Measurements from ENCODE around the gene CD48. TPM values are rescaled to one million over a fixed set of nuclear protein-coding genes. Genes with fewer than 3 reads are reported as not detected.

CD48 gene
- total RNA-seq, 6 experiments from 2014 or later = not detected

GRCh38 chr1:160680399-160680798 is 31.2 kb downstream of the CD48 start:
- Mint-ChIP-seq H3K27me3 (ENCODE audit: insufficient read depth) (peaks cover 12% of the 10 kb centered on the region), H3K36me3 (ENCODE audit: low read depth) (no peaks in the 10 kb centered on the region), H3K27ac (no peak overlapping the region), H3K9me3 (no peaks in the 10 kb centered on the region), H3K4me1 (ENCODE audit: low read depth) (no peaks in the 10 kb centered on the region), H3K4me3 (no peak overlapping the region)
- TF ChIP-seq, protein P1, sequence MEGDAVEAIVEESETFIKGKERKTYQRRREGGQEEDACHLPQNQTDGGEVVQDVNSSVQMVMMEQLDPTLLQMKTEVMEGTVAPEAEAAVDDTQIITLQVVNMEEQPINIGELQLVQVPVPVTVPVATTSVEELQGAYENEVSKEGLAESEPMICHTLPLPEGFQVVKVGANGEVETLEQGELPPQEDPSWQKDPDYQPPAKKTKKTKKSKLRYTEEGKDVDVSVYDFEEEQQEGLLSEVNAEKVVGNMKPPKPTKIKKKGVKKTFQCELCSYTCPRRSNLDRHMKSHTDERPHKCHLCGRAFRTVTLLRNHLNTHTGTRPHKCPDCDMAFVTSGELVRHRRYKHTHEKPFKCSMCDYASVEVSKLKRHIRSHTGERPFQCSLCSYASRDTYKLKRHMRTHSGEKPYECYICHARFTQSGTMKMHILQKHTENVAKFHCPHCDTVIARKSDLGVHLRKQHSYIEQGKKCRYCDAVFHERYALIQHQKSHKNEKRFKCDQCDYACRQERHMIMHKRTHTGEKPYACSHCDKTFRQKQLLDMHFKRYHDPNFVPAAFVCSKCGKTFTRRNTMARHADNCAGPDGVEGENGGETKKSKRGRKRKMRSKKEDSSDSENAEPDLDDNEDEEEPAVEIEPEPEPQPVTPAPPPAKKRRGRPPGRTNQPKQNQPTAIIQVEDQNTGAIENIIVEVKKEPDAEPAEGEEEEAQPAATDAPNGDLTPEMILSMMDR (IDR thresholded peaks at IDR 0.05) = no peak
- DNase-seq = no peak

- H3K27ac Mint-ChIP-seq = no peak overlapping the region
These were observed 31.7 kb downstream of the CD48 start for GRCh38 chr1:160679893-160680292.

DNA sequence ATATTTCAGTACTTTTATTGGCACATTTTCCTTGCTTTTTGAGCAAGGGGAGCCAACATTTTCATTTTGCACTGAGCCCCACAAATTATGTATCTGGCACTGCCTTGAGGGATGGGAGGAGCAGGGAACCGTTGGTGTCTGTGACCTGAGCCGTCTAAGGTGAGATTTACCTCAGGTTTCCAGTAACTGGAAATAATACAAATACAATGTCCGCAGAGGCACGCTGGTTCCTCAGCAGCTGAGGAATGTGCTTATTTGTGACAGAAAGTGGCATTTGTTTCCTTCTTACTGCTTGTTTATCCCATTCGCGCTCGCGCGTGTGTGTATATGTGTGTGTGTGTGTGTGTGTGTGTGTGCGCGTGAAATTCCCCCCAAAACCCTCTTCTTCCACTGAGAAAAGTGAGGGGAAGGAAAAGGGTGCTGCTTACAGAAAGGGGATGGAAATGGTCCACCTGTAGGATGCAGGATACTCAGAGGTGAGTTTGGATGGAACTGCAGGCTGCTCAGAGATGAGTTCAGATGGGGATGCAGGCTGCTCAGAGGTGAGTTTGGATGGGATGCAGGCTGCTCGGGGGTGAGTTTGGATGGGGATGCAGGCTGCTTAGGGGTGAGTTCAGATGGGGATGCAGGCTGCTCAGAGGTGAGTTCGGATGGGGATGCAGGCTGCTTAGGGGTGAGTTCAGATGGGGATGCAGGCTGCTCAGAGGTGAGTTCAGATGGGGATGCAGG is 34.6 kb downstream of the CD48 start:
- TF ChIP-seq, protein P1 (IDR thresholded peaks at IDR 0.05) = no peak
- no peak for DNase-seq
- Mint-ChIP-seq H3K27ac (no peak overlapping the region), H3K4me3 (no peak overlapping the region), H3K9me3 (no peaks in the 10 kb centered on the region), H3K36me3 (ENCODE audit: low read depth) (no peaks in the 10 kb centered on the region), H3K4me1 (ENCODE audit: low read depth) (no peaks in the 10 kb centered on the region), H3K27me3 (ENCODE audit: insufficient read depth) (peaks cover 12% of the 10 kb centered on the region)

More at GRCh38 chr1:160679893-160680292, 31.7 kb downstream of the CD48 start:
- no peak for DNase-seq
- Mint-ChIP-seq H3K4me1 (ENCODE audit: low read depth) (no peaks in the 10 kb centered on the region), H3K36me3 (ENCODE audit: low read depth) (no peaks in the 10 kb centered on the region), H3K9me3 (no peaks in the 10 kb centered on the region), H3K4me3 (no peak overlapping the region), H3K27me3 (ENCODE audit: insufficient read depth) (peaks cover 12% of the 10 kb centered on the region)
- TF ChIP-seq, protein P1 (IDR thresholded peaks at IDR 0.05) = no peak

DNA sequence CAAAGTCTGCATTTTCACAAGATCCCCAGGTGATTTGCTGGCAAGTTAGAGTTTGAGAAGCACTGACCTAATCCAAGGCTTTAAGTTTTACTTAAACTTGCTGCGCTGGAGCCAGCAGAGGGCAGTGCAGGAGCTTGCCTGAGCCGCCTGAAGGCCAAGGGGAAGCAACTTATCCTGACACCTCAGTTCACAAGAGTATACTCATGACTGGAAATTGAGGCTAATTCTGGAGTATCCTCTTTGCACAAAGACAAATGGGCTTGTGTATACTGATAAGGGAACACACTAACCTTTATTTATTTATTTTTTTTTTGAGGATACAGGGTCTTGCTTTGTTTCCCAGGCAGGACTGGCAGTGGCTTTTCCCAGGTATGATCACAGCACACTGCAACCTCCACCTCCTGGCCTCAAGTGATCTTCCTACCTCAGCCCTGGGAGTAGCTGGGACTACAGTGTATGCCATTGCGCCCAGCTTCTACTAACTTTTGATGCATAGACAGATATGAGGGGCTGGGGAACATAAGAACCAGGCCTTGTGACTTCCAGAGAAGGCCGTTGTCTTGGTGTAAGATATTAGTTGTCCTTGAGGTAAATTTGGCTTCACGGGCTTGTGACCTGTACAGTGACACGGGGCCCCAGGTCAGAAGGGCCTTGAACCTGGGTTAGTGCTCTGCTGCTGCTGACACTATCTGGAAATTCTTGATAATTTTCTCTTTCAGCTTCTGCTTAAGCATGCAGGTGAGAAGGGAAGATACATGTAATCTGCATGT is 35.8 kb downstream of the CD48 start:
- no peak overlapping the region for H3K27ac Mint-ChIP-seq
- no peaks in the 10 kb centered on the region for H3K36me3 Mint-ChIP-seq (ENCODE audit: low read depth)
- H3K27me3 Mint-ChIP-seq (ENCODE audit: insufficient read depth) = peaks cover 12% of the 10 kb centered on the region

DNA sequence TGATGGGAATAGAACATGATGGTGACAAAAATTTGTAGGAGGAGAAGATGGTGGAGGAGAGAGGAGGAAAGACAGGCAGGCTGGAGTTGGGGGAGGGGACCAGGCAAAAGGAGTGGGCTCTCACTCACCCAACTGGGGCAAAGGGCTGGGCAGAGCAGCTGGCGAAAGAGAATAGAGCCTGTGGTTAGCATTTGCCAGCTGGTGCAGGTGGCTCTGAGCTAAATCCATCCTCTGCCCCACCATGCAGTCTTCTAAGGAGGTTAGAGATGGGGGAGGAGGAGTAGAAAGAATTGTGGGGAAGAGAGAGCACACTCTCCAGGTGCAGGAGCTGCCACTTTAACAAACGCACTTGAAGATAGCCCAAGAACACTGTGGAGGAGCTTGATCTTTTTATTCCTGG is 37.2 kb downstream of the CD48 start:
- DNase-seq = no peak
- Mint-ChIP-seq H3K27ac (no peak overlapping the region), H3K4me1 (ENCODE audit: low read depth) (no peaks in the 10 kb centered on the region), H3K9me3 (no peaks in the 10 kb centered on the region), H3K27me3 (ENCODE audit: insufficient read depth) (peaks cover 7% of the 10 kb centered on the region), H3K4me3 (no peak overlapping the region), H3K36me3 (ENCODE audit: low read depth) (no peaks in the 10 kb centered on the region)
- TF ChIP-seq, protein P1 (IDR thresholded peaks at IDR 0.05) = no peak

More for the DNA sequence above, 35.8 kb downstream of the CD48 start:
- H3K4me1 Mint-ChIP-seq (ENCODE audit: low read depth) = no peaks in the 10 kb centered on the region
- peak; percentile 51 for DNase-seq
- no peaks in the 10 kb centered on the region for H3K9me3 Mint-ChIP-seq
- TF ChIP-seq, protein P1 (IDR thresholded peaks at IDR 0.05) = peak; percentile 83
- no peak overlapping the region for H3K4me3 Mint-ChIP-seq

Data from HFFc6 (cell line).